Smooth muscle cell (in vitro differentiated cells): Measurements from ENCODE around the gene SLC25A29. TPM values are rescaled to one million over a fixed set of nuclear protein-coding genes. Genes with fewer than 3 reads are reported as not detected.

Experiments
- DNase-seq: peaks from one replicate; lab custom pipeline; 2025; ENCODE audit not compliant: unreplicated experiment; lab: John Stamatoyannopoulos, UW
- H2AFZ ChIP-seq: fragments of 200-600 bp; sonication (generic); 2 replicates; pipeline ENCODE4 v1.6.0; 2016; ENCODE audit warnings: antibody characterized with exemption, low read depth, mild to moderate bottlenecking
- H3F3A ChIP-seq: fragments of 200-600 bp; sonication (generic); 2 replicates; pipeline ENCODE4 v1.6.0; 2017; ENCODE audit warnings: antibody characterized with exemption, low read depth
- H3K27ac ChIP-seq: fragments of 200-600 bp; sonication (generic); 2 replicates; pipeline ENCODE4 v1.5.1; 2016; ENCODE audit warnings: low read depth, mild to moderate bottlenecking
- H3K27me3 ChIP-seq: fragments of 200-600 bp; sonication (generic); 2 replicates; pipeline ENCODE4 v1.6.1; 2016; ENCODE audit warnings: low read depth, mild to moderate bottlenecking
- H3K36me3 ChIP-seq: fragments of 200-600 bp; sonication (generic); 2 replicates; pipeline ENCODE4 v1.5.1; 2016; ENCODE audit warnings: low read depth
- H3K4me1 ChIP-seq: fragments of 200-600 bp; sonication (generic); 2 replicates; pipeline ENCODE4 v1.5.1; 2016; ENCODE audit warnings: low read depth
- H3K4me2 ChIP-seq: fragments of 200-600 bp; sonication (generic); 2 replicates; pipeline ENCODE4 v1.6.0; 2016; ENCODE audit warnings: mild to moderate bottlenecking
- H3K4me3 ChIP-seq: fragments of 200-600 bp; sonication (generic); 2 replicates; pipeline ENCODE4 v1.5.1; 2016; ENCODE audit warnings: mild to moderate bottlenecking
- H3K79me2 ChIP-seq: fragments of 200-600 bp; sonication (generic); 2 replicates; pipeline ENCODE4 v1.6.0; 2016; ENCODE audit warnings: low read depth, mild to moderate bottlenecking
- H3K9ac ChIP-seq: fragments of 200-600 bp; sonication (generic); 2 replicates; pipeline ENCODE4 v1.6.0; 2016; ENCODE audit warnings: low read depth
- H3K9me3 ChIP-seq: fragments of 200-600 bp; sonication (generic); replicated peaks from 2 replicates; pipeline ENCODE4 v1.5.1; 2016; ENCODE audit warnings: low read depth
- H4K20me1 ChIP-seq: fragments of 200-600 bp; sonication (generic); 2 replicates; pipeline ENCODE4 v1.6.0; 2016; ENCODE audit warnings: low read depth
- WGBS: methylation state at CpG from one replicate; pipeline ENCODE4 v1.1.7; 2016; ENCODE audit warnings: low lambda C conversion rate; 5-methylcytosine and 5-hydroxymethylcytosine counted together
- polyA plus RNA-seq: library from polyadenylated mRNA; unstranded; fragments of >200 nt; fragmentation: Nextera tagmentation; extraction: Ambion mirVana; gene quantifications from 2 replicates; pipeline ENCODE4 v1.2.1, GENCODE V29; 2016
- total RNA-seq: library from RNA; depleted of rRNA; stranded (reverse); fragments of >200 nt; gene quantifications from 2 replicates; pipeline ENCODE4 v1.2.3, GENCODE V29; 2014
- TF ChIP-seq, protein P1 (sequence below): fragments of 200-600 bp; sonication (generic); IDR thresholded peaks from 2 replicates; pipeline ENCODE4 v1.5.1; 2017; ENCODE audit warnings: borderline replicate concordance, mild to moderate bottlenecking, antibody characterized with exemption; ENCODE audit not compliant: insufficient read depth, poor library complexity, severe bottlenecking

SLC25A29 gene
- total and polyA plus RNA-seq, 2 experiments from 2014 or later = 27.5 to 31.8 TPM

- Histone ChIP-seq H3K27me3 (no peaks in the 10 kb centered on the region), H3K9me3 (no peaks in the 10 kb centered on the region), H3K4me2 (no peak overlapping the region), H3K9ac (no peak overlapping the region), H3K36me3 (no peaks in the 10 kb centered on the region), H4K20me1 (no peaks in the 10 kb centered on the region), H3K79me2 (no peaks in the 10 kb centered on the region), H3K4me3 (no peak overlapping the region), H2AFZ (no peak overlapping the region), H3K27ac (no peak overlapping the region), H3K4me1 (no peaks in the 10 kb centered on the region), H3F3A (no peaks in the 10 kb centered on the region)
- 86% methylated on average over 11 of the region's 11 CpGs for WGBS
- TF ChIP-seq, protein P1, sequence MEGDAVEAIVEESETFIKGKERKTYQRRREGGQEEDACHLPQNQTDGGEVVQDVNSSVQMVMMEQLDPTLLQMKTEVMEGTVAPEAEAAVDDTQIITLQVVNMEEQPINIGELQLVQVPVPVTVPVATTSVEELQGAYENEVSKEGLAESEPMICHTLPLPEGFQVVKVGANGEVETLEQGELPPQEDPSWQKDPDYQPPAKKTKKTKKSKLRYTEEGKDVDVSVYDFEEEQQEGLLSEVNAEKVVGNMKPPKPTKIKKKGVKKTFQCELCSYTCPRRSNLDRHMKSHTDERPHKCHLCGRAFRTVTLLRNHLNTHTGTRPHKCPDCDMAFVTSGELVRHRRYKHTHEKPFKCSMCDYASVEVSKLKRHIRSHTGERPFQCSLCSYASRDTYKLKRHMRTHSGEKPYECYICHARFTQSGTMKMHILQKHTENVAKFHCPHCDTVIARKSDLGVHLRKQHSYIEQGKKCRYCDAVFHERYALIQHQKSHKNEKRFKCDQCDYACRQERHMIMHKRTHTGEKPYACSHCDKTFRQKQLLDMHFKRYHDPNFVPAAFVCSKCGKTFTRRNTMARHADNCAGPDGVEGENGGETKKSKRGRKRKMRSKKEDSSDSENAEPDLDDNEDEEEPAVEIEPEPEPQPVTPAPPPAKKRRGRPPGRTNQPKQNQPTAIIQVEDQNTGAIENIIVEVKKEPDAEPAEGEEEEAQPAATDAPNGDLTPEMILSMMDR = no peak
- DNase-seq = no peak
Measured at GRCh38 chr14:100330007-100330344, 23.7 kb upstream of the SLC25A29 start.

DNA sequence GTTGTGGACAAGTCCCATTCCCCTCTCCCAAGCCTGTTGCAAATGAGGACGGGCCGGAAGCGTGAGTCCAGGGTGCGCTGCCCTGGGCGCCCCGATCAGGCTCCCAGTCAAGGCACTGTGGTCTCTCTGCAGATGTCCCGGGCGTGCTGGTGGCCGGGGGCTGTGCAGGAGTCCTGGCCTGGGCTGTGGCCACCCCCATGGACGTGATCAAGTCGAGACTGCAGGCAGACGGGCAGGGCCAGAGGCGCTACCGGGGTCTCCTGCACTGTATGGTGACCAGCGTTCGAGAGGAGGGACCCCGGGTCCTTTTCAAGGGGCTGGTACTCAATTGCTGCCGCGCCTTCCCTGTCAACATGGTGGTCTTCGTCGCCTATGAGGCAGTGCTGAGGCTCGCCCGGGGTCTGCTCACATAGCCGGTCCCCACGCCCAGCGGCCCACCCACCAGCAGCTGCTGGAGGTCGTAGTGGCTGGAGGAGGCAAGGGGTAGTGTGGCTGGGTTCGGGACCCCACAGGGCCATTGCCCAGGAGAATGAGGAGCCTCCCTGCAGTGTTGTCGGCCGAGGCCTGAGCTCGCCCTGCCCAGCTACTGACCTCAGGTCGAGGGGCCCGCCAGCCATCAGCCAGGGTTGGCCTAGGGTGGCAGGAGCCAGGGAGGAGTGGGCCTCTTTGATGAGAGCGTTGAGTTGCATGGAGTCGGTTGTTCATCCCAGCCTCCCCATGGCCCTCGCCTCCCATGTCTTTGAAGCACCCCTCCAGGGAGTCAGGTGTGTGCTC is 23.2 kb upstream of the SLC25A29 start:
- H3K9me3 ChIP-seq = no peaks in the 10 kb centered on the region
- no peaks in the 10 kb centered on the region for H3K36me3 ChIP-seq
- no peak overlapping the region for H3K27ac ChIP-seq
- no peak overlapping the region for H2AFZ ChIP-seq
- WGBS = 98% methylated on average over 31 of the region's 36 CpGs
- no peaks in the 10 kb centered on the region for H3K4me1 ChIP-seq
- TF ChIP-seq, protein P1 = no peak
- no peak for DNase-seq
- no peaks in the 10 kb centered on the region for H3F3A ChIP-seq
- no peaks in the 10 kb centered on the region for H4K20me1 ChIP-seq
- no peaks in the 10 kb centered on the region for H3K79me2 ChIP-seq
- no peak overlapping the region for H3K4me2 ChIP-seq
- no peak overlapping the region for H3K9ac ChIP-seq
- H3K27me3 ChIP-seq = no peaks in the 10 kb centered on the region
- no peak overlapping the region for H3K4me3 ChIP-seq

- TF ChIP-seq, protein P1 = no peak
- Histone ChIP-seq H3K9ac (no peak overlapping the region), H3K4me1 (no peaks in the 10 kb centered on the region), H3K27ac (no peak overlapping the region), H3K9me3 (no peaks in the 10 kb centered on the region), H3K4me2 (no peak overlapping the region), H3K79me2 (no peaks in the 10 kb centered on the region), H3K27me3 (no peaks in the 10 kb centered on the region), H4K20me1 (no peaks in the 10 kb centered on the region), H3F3A (no peaks in the 10 kb centered on the region), H3K36me3 (no peaks in the 10 kb centered on the region), H3K4me3 (no peak overlapping the region), H2AFZ (no peak overlapping the region)
- 97% methylated on average over 27 of the region's 32 CpGs for WGBS
- DNase-seq = no peak
Measured at GRCh38 chr14:100328495-100329163, 22.4 kb upstream of the SLC25A29 start.
